Left ventricle myocardium inferior (tissue), 1 donor: ENCODE measurements around the gene FHIT. TPM values are rescaled to one million over a fixed set of nuclear protein-coding genes. Genes with fewer than 3 reads are reported as not detected.

ENCODE experiments used
- DNase-seq: peaks from one replicate; pipeline ENCODE4 v3.0.0-alpha.2; 2020
- H3K27ac ChIP-seq: fragments of 200-600 bp; replicated peaks from 2 replicates; pipeline ENCODE4 v1.8.0; 2021
- H3K27me3 ChIP-seq: fragments of 200-600 bp; 2 replicates; pipeline ENCODE4 v1.8.0; 2021; ENCODE audit warnings: low read depth
- H3K36me3 ChIP-seq: fragments of 200-600 bp; 2 replicates; pipeline ENCODE4 v1.8.0; 2021
- H3K4me1 ChIP-seq: fragments of 200-600 bp; 2 replicates; pipeline ENCODE4 v1.8.0; 2021
- H3K4me3 ChIP-seq: fragments of 200-600 bp; 2 replicates; pipeline ENCODE4 v1.8.0; 2021; ENCODE audit warnings: mild to moderate bottlenecking, moderate library complexity
- H3K9me3 ChIP-seq: fragments of 200-600 bp; replicated peaks from 2 replicates; pipeline ENCODE4 v1.8.0; 2021
- intact Hi-C: fragments of 100-400 bp; cut with micrococcal nuclease; formaldehyde crosslinking; loops from one replicate; pipeline ENCODE4 v1.11.0; 2022
- total RNA-seq: library from RNA; stranded (reverse); fragmentation: NEBNext Ultra II Directional; extraction: Animal tissue kit (Norgen Biotek cat#: 25700); gene quantifications from one replicate; pipeline ENCODE4 v1.2.1, GENCODE V29; 2021
- TF ChIP-seq, protein P1 (sequence below): fragments of 200-600 bp; IDR thresholded peaks from 2 replicates; pipeline ENCODE4 v1.8.0; 2021; ENCODE audit warnings: antibody characterized with exemption, mild to moderate bottlenecking, borderline replicate concordance
- donor health status: DM: no; HTN: yes; CAD: no; lungs with severe emphysema.

FHIT gene
- total RNA-seq, 1 donor from 2014 or later = 16.0 TPM

DNA sequence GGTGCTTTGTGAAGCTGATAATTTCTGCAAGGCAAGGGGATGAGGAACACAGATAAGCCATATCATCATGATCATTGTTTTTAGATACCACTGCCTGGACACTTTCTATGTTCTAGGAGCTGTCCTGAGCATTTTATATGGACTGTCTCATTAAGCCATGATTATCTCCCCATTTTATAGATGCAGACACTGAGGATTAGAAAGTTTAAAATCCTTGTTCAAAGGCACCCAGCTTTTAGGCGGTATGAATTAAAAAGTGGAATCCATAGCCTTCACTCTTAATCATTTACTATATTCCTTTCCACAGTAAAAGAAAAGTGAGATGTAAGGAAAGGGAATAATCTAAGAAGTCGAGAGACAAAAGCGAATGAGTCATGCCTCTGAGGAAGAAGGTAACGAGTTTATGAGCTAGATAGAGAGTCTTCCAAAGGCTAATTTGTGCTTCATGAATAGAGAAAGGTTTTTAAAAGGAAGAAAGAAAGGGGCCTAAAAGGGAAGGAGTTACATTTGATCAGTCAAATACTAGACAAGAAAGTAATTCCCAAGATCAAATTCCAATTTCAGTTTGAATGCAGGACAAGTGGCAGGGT lies 856.0 kb downstream of the FHIT start:
- Histone ChIP-seq H3K27ac (no peak overlapping the region), H3K36me3 (no peaks in the 10 kb centered on the region), H3K4me1 (peaks cover 5% of the 10 kb centered on the region), H3K27me3 (no peaks in the 10 kb centered on the region), H3K9me3 (no peaks in the 10 kb centered on the region), H3K4me3 (no peak overlapping the region)
- DNase-seq = no peak
- intact Hi-C loops = no loop called here
- TF ChIP-seq, protein P1, sequence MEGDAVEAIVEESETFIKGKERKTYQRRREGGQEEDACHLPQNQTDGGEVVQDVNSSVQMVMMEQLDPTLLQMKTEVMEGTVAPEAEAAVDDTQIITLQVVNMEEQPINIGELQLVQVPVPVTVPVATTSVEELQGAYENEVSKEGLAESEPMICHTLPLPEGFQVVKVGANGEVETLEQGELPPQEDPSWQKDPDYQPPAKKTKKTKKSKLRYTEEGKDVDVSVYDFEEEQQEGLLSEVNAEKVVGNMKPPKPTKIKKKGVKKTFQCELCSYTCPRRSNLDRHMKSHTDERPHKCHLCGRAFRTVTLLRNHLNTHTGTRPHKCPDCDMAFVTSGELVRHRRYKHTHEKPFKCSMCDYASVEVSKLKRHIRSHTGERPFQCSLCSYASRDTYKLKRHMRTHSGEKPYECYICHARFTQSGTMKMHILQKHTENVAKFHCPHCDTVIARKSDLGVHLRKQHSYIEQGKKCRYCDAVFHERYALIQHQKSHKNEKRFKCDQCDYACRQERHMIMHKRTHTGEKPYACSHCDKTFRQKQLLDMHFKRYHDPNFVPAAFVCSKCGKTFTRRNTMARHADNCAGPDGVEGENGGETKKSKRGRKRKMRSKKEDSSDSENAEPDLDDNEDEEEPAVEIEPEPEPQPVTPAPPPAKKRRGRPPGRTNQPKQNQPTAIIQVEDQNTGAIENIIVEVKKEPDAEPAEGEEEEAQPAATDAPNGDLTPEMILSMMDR = no peak

GRCh38 chr3:60393946-60394345 lies 857.3 kb downstream of the FHIT start:
- Histone ChIP-seq H3K27me3 (no peaks in the 10 kb centered on the region), H3K4me1 (no peaks in the 10 kb centered on the region), H3K9me3 (no peaks in the 10 kb centered on the region), H3K27ac (no peak overlapping the region), H3K36me3 (no peaks in the 10 kb centered on the region), H3K4me3 (no peak overlapping the region)
- TF ChIP-seq, protein P1 = no peak
- intact Hi-C loops = no loop called here
- DNase-seq = no peak

GRCh38 chr3:60392501-60392900 lies 858.8 kb downstream of the FHIT start:
- intact Hi-C loops = no loop called here

DNA sequence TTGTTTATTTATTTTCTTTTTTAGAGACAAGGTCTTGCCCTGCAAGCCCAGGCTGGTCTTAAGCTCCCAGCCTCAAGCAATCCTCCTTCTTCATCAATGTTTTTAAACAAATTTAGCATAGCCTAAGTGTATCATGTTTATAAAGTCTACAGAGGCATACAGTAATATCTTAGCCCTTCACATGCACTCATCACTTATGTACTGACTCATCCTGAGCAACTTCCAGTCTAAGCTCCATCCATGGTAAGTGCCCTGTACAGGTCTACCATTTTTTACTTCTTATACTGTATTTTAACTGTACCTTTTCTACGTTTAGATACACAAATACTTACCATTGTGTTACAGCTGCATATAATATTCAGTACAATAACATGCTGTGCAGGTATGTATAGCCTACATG lies 860.0 kb downstream of the FHIT start:
- intact Hi-C loops = no loop called here
- Histone ChIP-seq H3K9me3 (no peaks in the 10 kb centered on the region), H3K27me3 (no peaks in the 10 kb centered on the region), H3K27ac (no peak overlapping the region), H3K4me1 (no peaks in the 10 kb centered on the region), H3K4me3 (no peak overlapping the region), H3K36me3 (no peaks in the 10 kb centered on the region)
- DNase-seq = no peak
- TF ChIP-seq, protein P1 = no peak

More at GRCh38 chr3:60392501-60392900, 858.8 kb downstream of the FHIT start:
- DNase-seq = no peak
- TF ChIP-seq, protein P1 = no peak
- H3K27ac ChIP-seq = no peak overlapping the region
- H3K36me3 ChIP-seq = no peaks in the 10 kb centered on the region
- H3K4me1 ChIP-seq = no peaks in the 10 kb centered on the region
- no peaks in the 10 kb centered on the region for H3K9me3 ChIP-seq
- H3K27me3 ChIP-seq = no peaks in the 10 kb centered on the region
- H3K4me3 ChIP-seq = no peak overlapping the region

DNA sequence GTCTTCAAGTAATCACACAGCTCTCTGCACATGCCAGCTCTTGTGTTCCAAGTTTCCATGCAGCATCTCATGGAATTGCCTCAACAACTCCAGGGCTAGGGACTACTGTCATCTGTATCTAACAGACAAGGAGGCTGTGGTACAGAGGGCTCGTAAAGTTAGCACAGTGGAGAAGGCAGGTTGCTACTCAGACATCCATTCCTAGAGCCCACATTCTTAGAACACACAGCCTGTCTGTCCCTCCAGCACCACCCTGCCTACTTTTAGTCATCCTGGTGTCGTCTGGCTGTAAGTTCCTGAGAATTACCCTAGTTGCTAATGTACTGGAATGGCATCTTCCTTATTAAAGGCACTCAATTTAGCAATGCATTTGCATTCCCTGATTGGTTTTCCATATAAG lies 862.5 kb downstream of the FHIT start:
- no peaks in the 10 kb centered on the region for H3K36me3 ChIP-seq
- no peak overlapping the region for H3K27ac ChIP-seq
- intact Hi-C loops = no loop called here
- DNase-seq = no peak
- H3K4me1 ChIP-seq = no peaks in the 10 kb centered on the region
- TF ChIP-seq, protein P1 = no peak
- no peak overlapping the region for H3K4me3 ChIP-seq
- no peaks in the 10 kb centered on the region for H3K9me3 ChIP-seq
- no peaks in the 10 kb centered on the region for H3K27me3 ChIP-seq
